SKM-1 (cell line): ENCODE results near the gene APOA4.
"Not testable (repeated sequence)": the region's sequence is repeated elsewhere in the genome, so short reads cannot be mapped to it uniquely, and the experiment has no call there.

Source experiments
- DNase-seq: peaks from one replicate; lab custom pipeline; 2025; ENCODE audit not compliant: unreplicated experiment; lab: John Stamatoyannopoulos, UW

APOA4 gene

GRCh38 chr11:116849486-116849885, 26.4 kb upstream of the APOA4 start:
- no peak for DNase-seq

GRCh38 chr11:116849060-116849459, 26.0 kb upstream of the APOA4 start:
- DNase-seq: no peak

GRCh38 chr11:116847612-116848011, 24.5 kb upstream of the APOA4 start:
- DNase-seq: no peak

- DNase-seq: no peak
Observed at GRCh38 chr11:116844722-116845121, 21.6 kb upstream of the APOA4 start.

- DNase-seq: no peak
Observed at GRCh38 chr11:116843661-116844060, 20.6 kb upstream of the APOA4 start.

- DNase-seq: no peak
Observed at GRCh38 chr11:116842909-116843308, 19.8 kb upstream of the APOA4 start.

GRCh38 chr11:116842117-116842516, 19.0 kb upstream of the APOA4 start:
- no peak for DNase-seq

- DNase-seq: no peak
Observed at GRCh38 chr11:116840746-116841296, 17.7 kb upstream of the APOA4 start.

- DNase-seq: no peak
Observed at GRCh38 chr11:116840224-116840745, 17.2 kb upstream of the APOA4 start.

GRCh38 chr11:116838321-116839084, 15.4 kb upstream of the APOA4 start:
- no peak for DNase-seq

GRCh38 chr11:116837231-116838091, 14.4 kb upstream of the APOA4 start, which contains the start of gene APOA1:
APOA1 (minus strand) TSS chr11:116837622; CDS start chr11:116837387, 235 bp downstream.
- DNase-seq: no peak

GRCh38 chr11:116836632-116836991, 13.5 kb upstream of the APOA4 start:
- DNase-seq: no peak

- peak; percentile 69 for DNase-seq
Observed at GRCh38 chr11:116835791-116836631, 12.9 kb upstream of the APOA4 start.

GRCh38 chr11:116835042-116835772, 12.1 kb upstream of the APOA4 start:
- DNase-seq: peak; percentile 51

GRCh38 chr11:116834535-116835041, 11.5 kb upstream of the APOA4 start:
- not testable (repeated sequence) for DNase-seq

- no peak for DNase-seq
Observed at GRCh38 chr11:116833816-116834534, 10.9 kb upstream of the APOA4 start.

- DNase-seq: no peak
Observed at GRCh38 chr11:116833491-116833815, 10.3 kb upstream of the APOA4 start.

- DNase-seq: no peak
Observed at GRCh38 chr11:116832350-116833290, 9.5 kb upstream of the APOA4 start.
